Trophoblast cell (in vitro differentiated cells and primary cell): Measurements from ENCODE around the gene ADARB2.

ENCODE experiments used
- DNase-seq, 2 donors: peaks; one replicate each; pipeline ENCODE4 v3.0.0-alpha.2; 2016
- H2AFZ ChIP-seq: 2 replicates; pipeline ENCODE4 v1.6.1; 2013; ENCODE audit warnings: low read length, moderate library complexity, mild to moderate bottlenecking; ENCODE audit not compliant: insufficient read depth, poor library complexity
- H2AK5ac ChIP-seq: 2 replicates; pipeline ENCODE4 v1.6.1; 2013; ENCODE audit warnings: mild to moderate bottlenecking, low read length
- H2BK120ac ChIP-seq: 2 replicates; pipeline ENCODE4 v1.6.1; 2013; ENCODE audit warnings: low read length, mild to moderate bottlenecking, moderate library complexity; ENCODE audit not compliant: insufficient read depth, poor library complexity
- H2BK12ac ChIP-seq: 2 replicates; pipeline ENCODE4 v1.6.1; 2013; ENCODE audit warnings: mild to moderate bottlenecking, low read length, moderate library complexity
- H2BK5ac ChIP-seq: 2 replicates; pipeline ENCODE4 v1.6.1; 2013; ENCODE audit warnings: low read length, low read depth, moderate library complexity, mild to moderate bottlenecking; ENCODE audit not compliant: poor library complexity
- H3K14ac ChIP-seq: 2 replicates; pipeline ENCODE4 v1.6.1; 2013; ENCODE audit warnings: mild to moderate bottlenecking, low read length
- H3K18ac ChIP-seq: 2 replicates; pipeline ENCODE4 v1.6.1; 2013; ENCODE audit warnings: mild to moderate bottlenecking, low read length
- H3K23ac ChIP-seq: 2 replicates; pipeline ENCODE4 v1.6.1; 2013; ENCODE audit warnings: low read length
- H3K27ac ChIP-seq: 2 replicates; pipeline ENCODE4 v1.5.1; 2013; ENCODE audit warnings: low read depth, mild to moderate bottlenecking, inconsistent platforms, low read length, moderate library complexity
- H3K27me3 ChIP-seq: 2 replicates; pipeline ENCODE4 v1.6.1; 2013; ENCODE audit warnings: inconsistent platforms, mild to moderate bottlenecking, low read length, moderate library complexity; ENCODE audit not compliant: insufficient read depth
- H3K36me3 ChIP-seq, 2 experiments: 1 replicate in 1 of 2; 2 replicates in 1 of 2; pipeline ENCODE4 v1.6.1; 2013; ENCODE audit warnings: low read length in 2 of 2, mild to moderate bottlenecking in 2 of 2, moderate library complexity in 1 of 2; ENCODE audit not compliant: insufficient read depth in 2 of 2, control insufficient read depth in 1 of 2
- H3K4ac ChIP-seq: 2 replicates; pipeline ENCODE4 v1.6.1; 2013; ENCODE audit warnings: low read depth, mild to moderate bottlenecking, low read length, moderate library complexity
- H3K4me1 ChIP-seq, 2 experiments: 1 replicate in 1 of 2; 2 replicates in 1 of 2; pipeline ENCODE4 v1.6.1; 2013; ENCODE audit warnings: low read length in 2 of 2, mild to moderate bottlenecking in 2 of 2, moderate library complexity in 1 of 2; ENCODE audit not compliant: insufficient read depth in 2 of 2, control insufficient read depth in 1 of 2
- H3K4me2 ChIP-seq: 2 replicates; pipeline ENCODE4 v1.6.1; 2013; ENCODE audit warnings: inconsistent platforms, mild to moderate bottlenecking, low read length, moderate library complexity
- H3K4me3 ChIP-seq: 2 replicates; pipeline ENCODE4 v1.5.1; 2013; ENCODE audit warnings: mild to moderate bottlenecking, low read depth, low read length, inconsistent platforms
- H3K79me1 ChIP-seq: one replicate; pipeline ENCODE4 v1.6.1; 2013; ENCODE audit warnings: low read length
- H3K79me2 ChIP-seq: 2 replicates; pipeline ENCODE4 v1.6.1; 2013; ENCODE audit warnings: low read length, mild to moderate bottlenecking; ENCODE audit not compliant: control insufficient read depth, insufficient read depth, poor library complexity
- H3K9ac ChIP-seq: 2 replicates; pipeline ENCODE4 v1.6.1; 2013; ENCODE audit warnings: mild to moderate bottlenecking, low read length
- H3K9me3 ChIP-seq: 2 replicates; pipeline ENCODE4 v1.6.1; 2013; ENCODE audit warnings: low read depth, mild to moderate bottlenecking, control low read depth, inconsistent platforms, low read length; ENCODE audit not compliant: insufficient read depth
- H4K12ac ChIP-seq: 2 replicates; pipeline ENCODE4 v1.6.1; 2013; ENCODE audit warnings: low read depth, mild to moderate bottlenecking, low read length, moderate library complexity
- H4K8ac ChIP-seq: 2 replicates; pipeline ENCODE4 v1.6.1; 2013; ENCODE audit warnings: low read depth, mild to moderate bottlenecking, low read length, moderate library complexity
- H4K91ac ChIP-seq: one replicate; pipeline ENCODE4 v1.6.1; 2013; ENCODE audit warnings: low read depth, mild to moderate bottlenecking, low read length, moderate library complexity
- WGBS: extraction: QIAGEN DNeasy Blood & Tissue Kit; methylation state at CpG from one replicate; pipeline ENCODE4 v1.1.7; 2013; ENCODE audit warnings: missing lambda C conversion rate; ENCODE audit not compliant: insufficient read length, insufficient coverage; ENCODE audit errors: extremely low coverage; 5-methylcytosine and 5-hydroxymethylcytosine counted together

ADARB2 gene

DNA sequence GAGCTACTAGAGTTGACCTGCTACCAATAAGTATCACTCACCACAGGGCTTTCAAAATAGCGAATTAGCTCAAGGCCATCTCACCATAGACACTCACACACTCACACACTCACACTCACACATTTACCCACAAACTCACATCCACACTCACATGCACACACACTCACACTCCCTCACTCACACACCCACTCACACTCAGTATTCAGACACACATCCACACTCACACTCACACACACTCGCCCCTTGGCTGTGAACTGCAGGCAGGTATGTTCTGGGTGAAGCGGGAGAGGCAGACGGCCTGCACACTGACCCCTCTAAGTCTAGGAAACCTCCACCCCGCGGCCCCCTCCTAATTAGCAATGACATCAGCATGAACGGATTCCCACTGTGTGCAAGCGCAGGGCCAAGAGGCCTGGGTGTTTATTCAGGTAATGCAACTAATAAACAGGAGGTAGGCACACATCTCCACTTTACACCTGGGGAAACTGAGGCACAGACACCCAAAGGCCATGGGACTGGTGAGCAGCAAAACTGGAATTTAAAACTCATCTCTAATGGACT lies 94.6 kb downstream of the ADARB2 start:
- no peak for DNase-seq
- Histone ChIP-seq H3K9me3 (no peaks in the 10 kb centered on the region), H3K14ac (no peak overlapping the region), H3K4me2 (no peak overlapping the region), H4K8ac (no peak overlapping the region), H4K12ac (no peak overlapping the region), H3K4me1 (no peaks in the 10 kb centered on the region), H3K9ac (no peak overlapping the region), H3K4ac (no peak overlapping the region), H3K27ac (no peak overlapping the region), H2AFZ (no peak overlapping the region), H3K36me3 (no peaks in the 10 kb centered on the region), H3K23ac (no peak overlapping the region), H3K4me3 (no peak overlapping the region), H3K18ac (no peak overlapping the region), H2BK12ac (no peak overlapping the region), H4K91ac (no peak overlapping the region), H3K79me2 (no peaks in the 10 kb centered on the region), H2BK120ac (no peak overlapping the region), H3K79me1 (no peaks in the 10 kb centered on the region), H2AK5ac (no peak overlapping the region), H2BK5ac (no peak overlapping the region), H3K27me3 (no peaks in the 10 kb centered on the region)
- WGBS: no CpG with 5 or more reads among the region's 8 CpGs

DNA sequence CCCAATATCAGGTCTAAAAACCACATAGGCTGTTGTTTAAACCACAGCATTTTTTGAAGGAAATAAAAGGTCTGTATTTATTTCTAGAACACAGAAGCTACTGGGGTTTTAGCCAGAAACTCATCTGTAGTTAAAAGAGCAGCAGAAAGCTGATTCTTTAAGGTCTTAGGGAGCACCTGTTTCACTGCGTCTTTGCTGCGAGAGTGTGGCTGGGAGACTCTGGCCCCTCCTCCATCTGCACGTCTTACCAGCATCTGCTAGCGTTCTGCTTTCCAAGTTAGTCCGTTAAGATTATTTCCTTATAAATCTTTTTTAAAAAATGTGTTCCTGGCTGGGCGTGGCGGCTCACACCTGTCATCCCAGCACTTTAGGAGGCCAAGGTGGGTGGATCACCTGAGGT lies 95.9 kb downstream of the ADARB2 start:
- no peak overlapping the region for H3K4ac ChIP-seq
- H2BK12ac ChIP-seq: no peak overlapping the region
- DNase-seq: no peak
- no CpG with 5 or more reads among the region's 7 CpGs for WGBS
- no peak overlapping the region for H4K12ac ChIP-seq
- no peaks in the 10 kb centered on the region for H3K9me3 ChIP-seq
- no peaks in the 10 kb centered on the region for H3K79me1 ChIP-seq
- no peak overlapping the region for H2AFZ ChIP-seq
- no peaks in the 10 kb centered on the region for H3K4me1 ChIP-seq
- H3K18ac ChIP-seq: no peak overlapping the region
- no peak overlapping the region for H3K9ac ChIP-seq
- H3K14ac ChIP-seq: no peak overlapping the region
- H3K4me2 ChIP-seq: no peak overlapping the region
- H4K8ac ChIP-seq: no peak overlapping the region
- no peak overlapping the region for H2BK120ac ChIP-seq
- H3K27me3 ChIP-seq: no peaks in the 10 kb centered on the region
- no peak overlapping the region for H3K4me3 ChIP-seq
- H3K79me2 ChIP-seq: no peaks in the 10 kb centered on the region
- no peak overlapping the region for H2BK5ac ChIP-seq
- no peak overlapping the region for H3K27ac ChIP-seq
- no peak overlapping the region for H3K23ac ChIP-seq
- H3K36me3 ChIP-seq: no peaks in the 10 kb centered on the region
- H4K91ac ChIP-seq: no peak overlapping the region
- H2AK5ac ChIP-seq: no peak overlapping the region

DNA sequence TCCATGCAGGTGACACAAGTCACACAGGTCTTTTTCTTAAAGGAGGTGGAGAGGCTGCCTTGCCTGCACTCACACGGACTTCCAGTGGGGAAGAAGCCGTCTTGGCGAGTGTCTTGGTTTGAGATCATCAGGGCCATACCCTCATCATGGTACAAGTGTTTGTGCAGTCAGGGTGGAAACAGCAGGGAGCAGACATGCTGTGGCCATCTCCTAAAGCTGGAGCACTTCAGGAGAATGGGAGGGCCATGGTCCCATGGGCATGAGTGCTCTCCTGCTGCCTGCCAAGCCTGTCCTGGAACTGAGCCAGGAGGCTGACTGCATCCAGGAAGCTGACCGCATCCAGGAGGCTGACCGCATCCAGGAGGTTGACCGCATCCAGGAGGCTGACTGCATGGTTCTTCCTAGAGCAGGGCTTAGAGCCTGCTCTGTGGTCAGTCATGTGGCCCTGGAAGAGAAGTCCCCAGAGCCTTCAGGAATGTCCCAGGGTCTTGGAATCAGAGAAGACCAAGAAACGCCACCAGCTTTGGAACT lies 98.4 kb downstream of the ADARB2 start:
- no peak overlapping the region for H3K14ac ChIP-seq
- H2BK12ac ChIP-seq: no peak overlapping the region
- H3K27me3 ChIP-seq: no peaks in the 10 kb centered on the region
- DNase-seq: no peak
- H2BK120ac ChIP-seq: no peak overlapping the region
- H3K36me3 ChIP-seq: no peaks in the 10 kb centered on the region
- H3K79me2 ChIP-seq: no peaks in the 10 kb centered on the region
- H2AK5ac ChIP-seq: no peak overlapping the region
- no peak overlapping the region for H4K12ac ChIP-seq
- no peak overlapping the region for H3K18ac ChIP-seq
- WGBS: no CpG with 5 or more reads among the region's 7 CpGs
- no peaks in the 10 kb centered on the region for H3K4me1 ChIP-seq
- no peak overlapping the region for H3K4ac ChIP-seq
- no peak overlapping the region for H3K4me2 ChIP-seq
- H2AFZ ChIP-seq: no peak overlapping the region
- H4K8ac ChIP-seq: no peak overlapping the region
- no peak overlapping the region for H3K4me3 ChIP-seq
- no peaks in the 10 kb centered on the region for H3K9me3 ChIP-seq
- H3K9ac ChIP-seq: peak overlapping the region; percentile 52
- no peak overlapping the region for H3K27ac ChIP-seq
- no peak overlapping the region for H4K91ac ChIP-seq
- no peak overlapping the region for H3K23ac ChIP-seq
- H3K79me1 ChIP-seq: no peaks in the 10 kb centered on the region
- H2BK5ac ChIP-seq: no peak overlapping the region

DNA sequence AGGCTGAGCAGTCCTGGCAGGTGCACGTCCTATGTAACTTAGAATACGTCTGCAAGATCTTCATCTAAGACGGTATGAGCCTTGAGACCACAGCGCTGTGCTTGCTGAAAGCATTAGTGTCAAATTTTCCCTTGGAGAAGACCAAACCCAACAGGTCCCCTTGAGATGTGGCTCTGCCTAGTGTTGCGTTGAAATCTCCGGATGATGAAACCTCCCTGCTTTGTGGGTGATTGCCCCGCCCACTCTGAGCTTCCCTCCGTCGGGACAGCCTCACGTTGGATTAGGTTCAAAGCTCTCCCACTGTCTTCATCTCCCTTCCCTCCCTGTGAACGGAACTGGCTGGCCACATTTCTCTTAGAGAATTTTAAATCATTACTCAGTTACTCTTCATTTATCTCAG lies 102.0 kb downstream of the ADARB2 start:
- Histone ChIP-seq H3K27ac (no peak overlapping the region), H4K91ac (no peak overlapping the region), H3K9me3 (peaks cover 3% of the 10 kb centered on the region), H2AK5ac (no peak overlapping the region), H3K79me1 (no peaks in the 10 kb centered on the region), H3K4me2 (no peak overlapping the region), H2BK5ac (no peak overlapping the region), H3K4ac (no peak overlapping the region), H2BK12ac (no peak overlapping the region), H3K36me3 (no peaks in the 10 kb centered on the region), H3K23ac (no peak overlapping the region), H3K4me3 (no peak overlapping the region), H3K9ac (no peak overlapping the region), H3K27me3 (no peaks in the 10 kb centered on the region), H4K12ac (no peak overlapping the region), H3K14ac (no peak overlapping the region), H4K8ac (no peak overlapping the region), H3K79me2 (no peaks in the 10 kb centered on the region), H2BK120ac (no peak overlapping the region), H3K18ac (no peak overlapping the region), H3K4me1 (no peaks in the 10 kb centered on the region), H2AFZ (no peak overlapping the region)
- WGBS: no CpG with 5 or more reads among the region's 11 CpGs
- no peak for DNase-seq
